Tibial artery (tissue), 4 donors: ENCODE measurements around the gene CARD14.

ENCODE experiments used
- DNase-seq, 2 donors: peaks; one replicate each; pipeline ENCODE4 v3.0.0-alpha.2; 2019
- H3K27ac ChIP-seq, 2 donors: fragments of 200-600 bp; sonication (generic) in 1 of 2; 1 replicate in 1 of 2; 2 replicates in 1 of 2; pipeline ENCODE4 v1.5.1; 2018 to 2019; ENCODE audit warnings: mild to moderate bottlenecking in 1 of 2
- H3K27me3 ChIP-seq, 2 donors: fragments of 200-600 bp; sonication (generic) in 1 of 2; one replicate each; pipeline versions ENCODE4 v1.5.1 to v1.6.0; 2016 to 2019
- H3K36me3 ChIP-seq, 3 donors: fragments of 200-600 bp; sonication (generic) in 2 of 3; one replicate each; pipeline ENCODE4 v1.5.1; 2016 to 2019; ENCODE audit warnings: mild to moderate bottlenecking in 2 of 3
- H3K4me1 ChIP-seq, 4 donors: fragments of 200-600 bp; sonication (generic) in 2 of 4; 1 replicate in 3 of 4; 2 replicates in 1 of 4; pipeline ENCODE4 v1.5.1; 2016 to 2019
- H3K4me3 ChIP-seq, 2 donors: fragments of 200-600 bp; sonication (generic) in 1 of 2; 1 replicate in 1 of 2; 2 replicates in 1 of 2; pipeline ENCODE4 v1.5.1; 2018 to 2019; ENCODE audit warnings: mild to moderate bottlenecking in 2 of 2
- H3K9me3 ChIP-seq, 3 donors: fragments of 200-600 bp; sonication (generic) in 1 of 3; one replicate each; pipeline ENCODE4 v1.5.1; 2016 to 2019
- intact Hi-C: fragments of 100-400 bp; cut with DNase I; formaldehyde crosslinking; loops from one replicate; pipeline ENCODE4 v1.15.0; 2023; ENCODE audit warnings: low total_unique reads
- TF ChIP-seq, protein P1 (sequence below), 2 experiments: fragments of 200-600 bp in 1 of 2; fragments of 450-650 bp in 1 of 2; IDR thresholded peaks; one replicate each; pipeline ENCODE4 v1.5.1; 2017 to 2019; ENCODE audit warnings: antibody characterized with exemption in 2 of 2, mild to moderate bottlenecking in 1 of 2, moderate library complexity in 1 of 2

Gene CARD14

DNA sequence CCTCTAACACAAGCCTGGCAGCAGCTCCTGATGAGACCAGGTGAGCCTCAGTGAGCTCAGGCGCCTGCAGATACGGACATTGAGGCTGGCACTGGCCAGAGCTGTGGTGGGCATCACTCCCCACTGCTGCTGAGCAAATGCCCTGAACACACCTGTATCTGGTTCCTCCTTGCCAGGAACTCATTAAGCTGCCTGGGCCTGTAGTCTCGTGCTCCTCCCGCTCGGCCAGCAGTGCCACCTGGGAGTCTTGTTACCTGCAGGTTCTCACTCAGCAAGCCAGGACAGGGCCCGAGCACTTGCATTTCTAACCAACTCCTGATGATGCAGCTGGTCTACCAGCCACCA lies 36.2 kb upstream of the CARD14 start:
- Histone ChIP-seq H3K4me3 (no peak overlapping the region), H3K27me3 (no peaks in the 10 kb centered on the region), H3K4me1 (no peaks in the 10 kb centered on the region), H3K27ac (no peak overlapping the region), H3K36me3 (peaks cover 49 to 59% (median 59%) of the 10 kb centered on the region in 3 donors), H3K9me3 (no peaks in the 10 kb centered on the region)
- TF ChIP-seq, protein P1, sequence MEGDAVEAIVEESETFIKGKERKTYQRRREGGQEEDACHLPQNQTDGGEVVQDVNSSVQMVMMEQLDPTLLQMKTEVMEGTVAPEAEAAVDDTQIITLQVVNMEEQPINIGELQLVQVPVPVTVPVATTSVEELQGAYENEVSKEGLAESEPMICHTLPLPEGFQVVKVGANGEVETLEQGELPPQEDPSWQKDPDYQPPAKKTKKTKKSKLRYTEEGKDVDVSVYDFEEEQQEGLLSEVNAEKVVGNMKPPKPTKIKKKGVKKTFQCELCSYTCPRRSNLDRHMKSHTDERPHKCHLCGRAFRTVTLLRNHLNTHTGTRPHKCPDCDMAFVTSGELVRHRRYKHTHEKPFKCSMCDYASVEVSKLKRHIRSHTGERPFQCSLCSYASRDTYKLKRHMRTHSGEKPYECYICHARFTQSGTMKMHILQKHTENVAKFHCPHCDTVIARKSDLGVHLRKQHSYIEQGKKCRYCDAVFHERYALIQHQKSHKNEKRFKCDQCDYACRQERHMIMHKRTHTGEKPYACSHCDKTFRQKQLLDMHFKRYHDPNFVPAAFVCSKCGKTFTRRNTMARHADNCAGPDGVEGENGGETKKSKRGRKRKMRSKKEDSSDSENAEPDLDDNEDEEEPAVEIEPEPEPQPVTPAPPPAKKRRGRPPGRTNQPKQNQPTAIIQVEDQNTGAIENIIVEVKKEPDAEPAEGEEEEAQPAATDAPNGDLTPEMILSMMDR (IDR thresholded peaks at IDR 0.05), result no peak
- no peak for DNase-seq
- intact Hi-C loops, result no loop called here

- peaks cover 83 to 94% (median 88%) of the 10 kb centered on the region in 3 donors for H3K36me3 ChIP-seq
- no peaks in the 10 kb centered on the region for H3K27me3 ChIP-seq
- intact Hi-C loops, result no loop called here
- no peak overlapping the region for H3K27ac ChIP-seq
- H3K9me3 ChIP-seq, result no peaks in the 10 kb centered on the region
- no peak overlapping the region for H3K4me3 ChIP-seq
- TF ChIP-seq, protein P1 (IDR thresholded peaks at IDR 0.05), result no peak
- no peak for DNase-seq
- H3K4me1 ChIP-seq, result no peaks in the 10 kb centered on the region
Measured at GRCh38 chr17:80137131-80137530, 32.7 kb upstream of the CARD14 start.

GRCh38 chr17:80138856-80139426 lies 30.9 kb upstream of the CARD14 start:
- H3K4me1 ChIP-seq, result no peaks in the 10 kb centered on the region
- intact Hi-C loops, result no loop called here
- peaks cover 94 to 100% (median 94%) of the 10 kb centered on the region in 3 donors for H3K36me3 ChIP-seq
- H3K9me3 ChIP-seq, result no peaks in the 10 kb centered on the region
- TF ChIP-seq, protein P1 (IDR thresholded peaks at IDR 0.05), result no peak
- no peak overlapping the region for H3K4me3 ChIP-seq
- H3K27me3 ChIP-seq, result no peaks in the 10 kb centered on the region
- H3K27ac ChIP-seq, result no peak overlapping the region
- no peak for DNase-seq

- DNase-seq, result no peak
- H3K4me1 ChIP-seq, result peaks cover 0 to 21% (median 16%) of the 10 kb centered on the region in 4 donors
- intact Hi-C loops, result loop anchor here (5.0 kb wide), 1 partner anchor 34 kb away; no protein-coding TSS in a partner anchor
- H3K27me3 ChIP-seq, result no peaks in the 10 kb centered on the region
- peaks cover 68 to 76% (median 70%) of the 10 kb centered on the region in 3 donors for H3K36me3 ChIP-seq
- no peak overlapping the region for H3K4me3 ChIP-seq
- H3K9me3 ChIP-seq, result no peaks in the 10 kb centered on the region
- TF ChIP-seq, protein P1 (IDR thresholded peaks at IDR 0.05), result no peak
- H3K27ac ChIP-seq, result no peak overlapping the region
Measured at GRCh38 chr17:80141463-80142165, 28.2 kb upstream of the CARD14 start.

DNA sequence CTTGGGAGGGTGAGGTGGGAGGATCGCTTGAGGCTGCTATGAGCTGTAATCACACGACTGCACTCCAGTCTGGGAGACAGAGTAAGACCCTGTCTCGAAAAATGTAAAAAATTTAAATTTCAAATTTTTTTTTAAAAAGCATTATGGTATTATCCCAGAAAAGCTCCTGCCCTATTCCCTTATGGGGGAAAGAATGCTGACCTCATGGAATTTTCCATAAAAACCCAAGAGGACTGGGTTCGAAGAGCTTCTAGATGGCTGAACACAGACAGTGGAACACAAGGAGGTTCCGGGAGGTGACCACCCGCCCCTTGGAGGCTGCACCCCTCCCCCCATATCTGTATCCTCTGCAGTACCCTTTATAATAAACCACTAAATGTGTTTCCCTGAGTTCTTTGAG lies 26.9 kb upstream of the CARD14 start:
- DNase-seq, result no peak
- peaks cover 0 to 24% (median 16%) of the 10 kb centered on the region in 4 donors for H3K4me1 ChIP-seq
- no peaks in the 10 kb centered on the region for H3K9me3 ChIP-seq
- intact Hi-C loops, result loop anchor here (5.0 kb wide), 1 partner anchor 36 kb away; no protein-coding TSS in a partner anchor
- TF ChIP-seq, protein P1 (IDR thresholded peaks at IDR 0.05), result no peak
- no peaks in the 10 kb centered on the region for H3K27me3 ChIP-seq
- peaks cover 55 to 63% (median 59%) of the 10 kb centered on the region in 3 donors for H3K36me3 ChIP-seq
- no peak overlapping the region for H3K4me3 ChIP-seq
- no peak overlapping the region for H3K27ac ChIP-seq
